Measurements from ENCODE around the gene DPYD.

The DPYD gene

GRCh38 chr1:97685360-97685759, 235.5 kb downstream of the DPYD start:
- DNase-seq (ENCODE audit: low read depth) = no peak

- DNase-seq (ENCODE audit: low read depth) = no peak
These were observed 239.9 kb downstream of the DPYD start for GRCh38 chr1:97680894-97681293.

GRCh38 chr1:97680470-97680869, 240.4 kb downstream of the DPYD start:
- DNase-seq (ENCODE audit: low read depth) = no peak

GRCh38 chr1:97677702-97678101, 243.1 kb downstream of the DPYD start:
- no peak for DNase-seq (ENCODE audit: low read depth)

- no peak for DNase-seq (ENCODE audit: low read depth)
These were observed 246.3 kb downstream of the DPYD start for GRCh38 chr1:97674517-97674916.

- DNase-seq (ENCODE audit: low read depth) = no peak
These were observed 251.9 kb downstream of the DPYD start for GRCh38 chr1:97668945-97669344.

- no peak for DNase-seq (ENCODE audit: low read depth)
These were observed 260.3 kb downstream of the DPYD start for GRCh38 chr1:97660431-97661105.

- no peak for DNase-seq (ENCODE audit: low read depth)
These were observed 265.8 kb downstream of the DPYD start for GRCh38 chr1:97654876-97655585.

- DNase-seq (ENCODE audit: low read depth) = no peak
These were observed 269.6 kb downstream of the DPYD start for GRCh38 chr1:97651250-97651649.

- no peak for DNase-seq (ENCODE audit: low read depth)
These were observed 271.2 kb downstream of the DPYD start for GRCh38 chr1:97649591-97649990.

GRCh38 chr1:97647776-97648175, 273.1 kb downstream of the DPYD start:
- DNase-seq (ENCODE audit: low read depth) = no peak

- no peak for DNase-seq (ENCODE audit: low read depth)
These were observed 274.8 kb downstream of the DPYD start for GRCh38 chr1:97646071-97646470.

GRCh38 chr1:97640677-97641076, 280.2 kb downstream of the DPYD start:
- DNase-seq (ENCODE audit: low read depth) = no peak

- no peak for DNase-seq (ENCODE audit: low read depth)
These were observed 283.9 kb downstream of the DPYD start for GRCh38 chr1:97636941-97637340.

GRCh38 chr1:97634758-97635157, 286.1 kb downstream of the DPYD start:
- no peak for DNase-seq (ENCODE audit: low read depth)

GRCh38 chr1:97632776-97633175, 288.1 kb downstream of the DPYD start:
- no peak for DNase-seq (ENCODE audit: low read depth)

GRCh38 chr1:97632075-97632474, 288.8 kb downstream of the DPYD start:
- no peak for DNase-seq (ENCODE audit: low read depth)

GRCh38 chr1:97630948-97631347, 289.9 kb downstream of the DPYD start:
- DNase-seq (ENCODE audit: low read depth) = no peak

GRCh38 chr1:97630281-97630680, 290.6 kb downstream of the DPYD start:
- no peak for DNase-seq (ENCODE audit: low read depth)

- no peak for DNase-seq (ENCODE audit: low read depth)
These were observed 297.6 kb downstream of the DPYD start for GRCh38 chr1:97623220-97623619.

GRCh38 chr1:97621955-97622354, 298.9 kb downstream of the DPYD start:
- no peak for DNase-seq (ENCODE audit: low read depth)

GRCh38 chr1:97619706-97620105, 301.1 kb downstream of the DPYD start:
- no peak for DNase-seq (ENCODE audit: low read depth)

GRCh38 chr1:97610748-97611147, 310.1 kb downstream of the DPYD start:
- DNase-seq (ENCODE audit: low read depth) = no peak

GRCh38 chr1:97610102-97610501, 310.7 kb downstream of the DPYD start:
- DNase-seq (ENCODE audit: low read depth) = no peak
